Measurements from ENCODE around the gene GIPC3. TPM values are rescaled to one million over a fixed set of nuclear protein-coding genes. Genes with fewer than 3 reads are reported as not detected.
A peak's percentile ranks its signal among the peaks of the same experiment; 100 is the strongest.

The GIPC3 gene
- total and polyA plus RNA-seq, 2 of the 8 experiments (the other 6 are each of a cell fraction or from before 2014, with no cell fraction given), result 1.0 to 1.2 TPM

DNA sequence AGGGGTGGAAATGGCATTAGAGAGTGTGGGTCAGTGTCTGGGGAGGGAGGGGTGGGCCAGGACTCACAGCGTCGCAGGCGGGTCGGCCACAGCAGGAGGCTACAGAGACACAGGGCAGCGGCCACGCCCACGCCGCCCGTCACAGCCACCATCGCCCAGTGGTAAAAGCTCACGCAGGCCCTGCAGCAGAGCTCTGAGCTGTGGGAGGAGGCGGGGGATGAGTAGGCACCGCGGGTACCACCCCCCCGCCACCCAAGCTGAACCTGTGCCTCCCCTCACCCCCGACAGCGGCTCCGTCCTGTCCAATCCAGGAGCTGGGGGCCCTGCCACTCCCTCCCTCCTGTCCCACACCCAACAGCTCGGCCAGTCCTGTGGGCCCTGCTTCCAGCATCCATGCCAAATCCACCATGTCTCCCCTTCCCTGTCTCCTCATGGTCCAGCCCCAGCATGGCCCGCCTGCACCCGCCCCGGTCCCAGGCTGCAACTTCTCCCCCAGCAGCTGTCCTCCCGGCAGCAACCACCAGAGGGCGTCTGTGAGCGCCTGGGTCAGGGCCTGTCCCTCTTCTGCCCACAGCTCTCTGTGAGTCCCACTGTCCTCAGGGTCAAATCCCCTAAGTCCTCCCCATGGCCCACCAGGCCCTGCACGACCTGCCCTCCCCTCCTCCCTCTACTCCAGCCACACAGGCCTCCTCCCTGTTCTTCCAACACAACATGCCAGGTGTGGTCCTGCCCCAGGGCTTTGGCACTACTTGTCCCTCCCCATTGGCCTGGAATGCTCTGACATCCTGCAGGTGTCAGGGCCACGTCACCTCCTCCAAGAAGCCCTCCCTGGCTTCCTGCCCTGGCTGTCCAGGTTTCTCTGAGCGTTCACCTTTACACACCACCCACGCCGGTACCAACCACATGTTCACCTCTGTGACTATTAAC lies 40.3 kb upstream of the GIPC3 start:
- POLR2A ChIA-PET (ENCODE audit: partially characterized antibody), result interaction anchor here (1.1 to 2.6 kb wide), 10 partner anchors 8 to 46 kb away, joined by 3 to 8 read pairs (median 3); partner anchors contain the start of genes HMG20B and MFSD12
- peaks cover 8 to 20% of the 10 kb centered on the region in 2 experiments for H4K20me1 ChIP-seq (replicated peaks in 1 of 2; ENCODE audit: control insufficient read depth in 1 of 2, insufficient read depth in 2 of 2, low read length in 2 of 2)
- H2BK5ac ChIP-seq (ENCODE audit: low read depth, low read length), result no peak overlapping the region
- no peak overlapping the region for H3K14ac ChIP-seq (ENCODE audit: insufficient read length)
- no peak overlapping the region for H4K91ac ChIP-seq (replicated peaks; ENCODE audit: insufficient read length, low read length)
- H3K4me1 ChIP-seq (replicated peaks in 1 of 4; ENCODE audit: control insufficient read depth in 3 of 4, insufficient read depth in 4 of 4, low read length in 3 of 4), result no peaks in the 10 kb centered on the region
- H2BK15ac ChIP-seq (ENCODE audit: low read length), result no peak overlapping the region
- H4K5ac ChIP-seq (ENCODE audit: insufficient read length, low read depth, low read length), result no peak overlapping the region
- H2BK12ac ChIP-seq (ENCODE audit: low read depth, low read length), result no peak overlapping the region
- 66% methylated on average over 24 of the region's 30 CpGs; no CpG with 5 or more reads in 1 of the 2 experiments for WGBS, 2 experiments (ENCODE audit: extremely low coverage in 1 of 2, insufficient coverage in 1 of 2, insufficient read length in 1 of 2, insufficient replicate concordance in 2 of 2, low coverage in 1 of 2, low lambda C conversion rate in 2 of 2, missing lambda C conversion rate in 1 of 2)
- no peaks in the 10 kb centered on the region for H3K9me3 ChIP-seq (ENCODE audit: insufficient read depth in 2 of 2, low read depth in 1 of 2, low read length in 1 of 2)
- H2AFZ ChIP-seq (ENCODE audit: low read length), result no peak overlapping the region
- no peak overlapping the region for H2BK120ac ChIP-seq (replicated peaks; ENCODE audit: low read depth, low read length)
- no peak overlapping the region for H3K4me2 ChIP-seq (ENCODE audit: insufficient read depth in 1 of 2, low read depth in 2 of 2, low read length in 2 of 2)
- H3K9ac ChIP-seq (replicated peaks in 1 of 4; ENCODE audit: extremely low read depth in 1 of 4, low read depth in 3 of 4, low read length in 3 of 4), result no peak overlapping the region
- peak overlapping the region; percentile 71 for H4K8ac ChIP-seq (ENCODE audit: extremely low read depth, insufficient read depth, low read length)
- H3K4me3 ChIP-seq (ENCODE audit: extremely low read depth in 1 of 4, insufficient read depth in 2 of 4, low read depth in 3 of 4, low read length in 4 of 4), result no peak overlapping the region
- H2AK5ac ChIP-seq (ENCODE audit: low read depth, low read length), result no peak overlapping the region
- FAIRE-seq (no peak), DNase-seq (ENCODE audit: low read depth in 1 of 2, low spot score in 2 of 2) (peak in 1 of 2 experiments; percentile 100)
- no peak overlapping the region for H3K4ac ChIP-seq (replicated peaks; ENCODE audit: insufficient read length, low read depth, low read length)
- H3K27me3 ChIP-seq (replicated peaks in 1 of 4; ENCODE audit: control insufficient read depth in 3 of 4, extremely low read depth in 1 of 4, insufficient read depth in 3 of 4, low read length in 3 of 4), result no peaks in the 10 kb centered on the region
- CTCF ChIA-PET (ENCODE audit: partially characterized antibody), result interaction anchor here (0.6 to 7.5 kb wide), 25 partner anchors 11 to 258 kb away, joined by 3 to 66 read pairs (median 4); partner anchors contain the start of genes GIPC3, MFSD12 and PIP5K1C
- H3K56ac ChIP-seq (replicated peaks; ENCODE audit: insufficient read length, low read depth, low read length), result no peak overlapping the region
- H3K27ac ChIP-seq (ENCODE audit: low read depth, low read length), result no peak overlapping the region
- peaks cover 0 to 5% (median 1%) of the 10 kb centered on the region in 4 experiments; a peak in 2 of 8 replicates for H3K36me3 ChIP-seq (ENCODE audit: control insufficient read depth in 2 of 4, insufficient read depth in 4 of 4, low read length in 3 of 4)
- H3K18ac ChIP-seq (ENCODE audit: extremely low read depth, low read length), result peak overlapping the region; percentile 48; the same call in 1 of the 2 replicates
- no peak overlapping the region for H3K23ac ChIP-seq (ENCODE audit: insufficient read length)
- no peak overlapping the region for H2BK20ac ChIP-seq (ENCODE audit: low read length)
- H3K23me2 ChIP-seq (ENCODE audit: low read depth, low read length), result no peaks in the 10 kb centered on the region
- H3K79me1 ChIP-seq (ENCODE audit: low read depth, low read length), result no peaks in the 10 kb centered on the region
- H3K79me2 ChIP-seq (ENCODE audit: control insufficient read depth in 1 of 2, insufficient read depth in 2 of 2, low read length in 2 of 2), result no peaks in the 10 kb centered on the region
- TF ChIP-seq SIX5 (IDR thresholded peaks at IDR 0.05; ENCODE audit: low read depth, low read length), result no peak
- TF ChIP-seq, protein P1, sequence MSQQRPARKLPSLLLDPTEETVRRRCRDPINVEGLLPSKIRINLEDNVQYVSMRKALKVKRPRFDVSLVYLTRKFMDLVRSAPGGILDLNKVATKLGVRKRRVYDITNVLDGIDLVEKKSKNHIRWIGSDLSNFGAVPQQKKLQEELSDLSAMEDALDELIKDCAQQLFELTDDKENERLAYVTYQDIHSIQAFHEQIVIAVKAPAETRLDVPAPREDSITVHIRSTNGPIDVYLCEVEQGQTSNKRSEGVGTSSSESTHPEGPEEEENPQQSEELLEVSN (IDR thresholded peaks at IDR 0.05), result no peak
- TF ChIP-seq MAFK (IDR thresholded peaks at IDR 0.05; ENCODE audit: low read depth, low read length), result no peak
- TF ChIP-seq SUZ12 (IDR thresholded peaks at IDR 0.05; ENCODE audit: low read length), result no peak
- TF ChIP-seq GABPA (IDR thresholded peaks at IDR 0.05; ENCODE audit: borderline replicate concordance, insufficient read depth, low read length), result peak; percentile 67; the same call in 1 of the 2 replicates
- TF ChIP-seq HDAC6 (IDR thresholded peaks at IDR 0.05; ENCODE audit: low read depth, low read length), result no peak
- TF ChIP-seq YY1 (IDR thresholded peaks at IDR 0.05; ENCODE audit: low read depth, low read length), result 0 out of 2 replicates have a peak, but pooled peaks have one; percentile 24
- TF ChIP-seq, protein P2, sequence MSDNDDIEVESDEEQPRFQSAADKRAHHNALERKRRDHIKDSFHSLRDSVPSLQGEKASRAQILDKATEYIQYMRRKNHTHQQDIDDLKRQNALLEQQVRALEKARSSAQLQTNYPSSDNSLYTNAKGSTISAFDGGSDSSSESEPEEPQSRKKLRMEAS (IDR thresholded peaks at IDR 0.05), result peak; percentile 29; the same call in 1 of the 2 replicates
- no peak for TF ChIP-seq EZH2 (IDR thresholded peaks at IDR 0.05; ENCODE audit: low read depth, low read length, severe bottlenecking)
- no peak for TF ChIP-seq FOSL1 (IDR thresholded peaks at IDR 0.05; ENCODE audit: insufficient read depth, low read depth, low read length)
